ENCODE results near the gene CCR9.

DNA sequence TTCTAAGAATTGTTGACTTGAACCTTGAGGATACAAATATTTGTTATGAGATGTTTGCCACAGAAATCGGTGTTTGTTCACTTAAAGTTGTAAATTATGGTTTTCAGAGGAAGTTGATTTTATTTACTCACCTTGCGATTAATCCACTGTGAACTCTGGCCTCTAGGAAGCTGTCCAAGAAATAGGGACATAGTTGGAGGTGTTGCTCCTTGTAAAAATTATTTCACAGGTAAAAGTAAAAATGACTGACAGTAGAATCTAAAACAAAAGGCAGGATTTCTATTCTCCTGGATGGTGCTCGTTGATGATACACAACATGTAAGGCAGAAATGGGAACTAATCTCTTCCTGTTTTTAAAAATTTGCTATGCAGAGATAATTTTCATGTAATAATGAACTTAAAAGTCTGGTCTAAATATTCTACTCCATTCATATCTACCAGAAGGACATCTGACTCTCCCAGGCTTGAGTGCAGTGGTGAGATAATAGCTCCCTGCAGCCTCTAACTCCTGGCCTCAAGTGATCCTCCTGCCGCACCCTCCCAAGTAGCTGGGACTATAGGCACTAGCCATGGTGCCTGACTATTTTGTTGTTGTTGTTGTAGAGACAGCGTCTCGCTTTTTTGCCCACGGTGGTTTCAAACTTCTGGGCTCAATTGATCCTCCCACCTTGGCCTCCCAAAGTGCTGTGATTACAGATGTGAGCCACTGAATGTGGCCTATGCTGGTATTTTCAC is 27.4 kb upstream of the CCR9 start:
- TF ChIP-seq, protein P1, sequence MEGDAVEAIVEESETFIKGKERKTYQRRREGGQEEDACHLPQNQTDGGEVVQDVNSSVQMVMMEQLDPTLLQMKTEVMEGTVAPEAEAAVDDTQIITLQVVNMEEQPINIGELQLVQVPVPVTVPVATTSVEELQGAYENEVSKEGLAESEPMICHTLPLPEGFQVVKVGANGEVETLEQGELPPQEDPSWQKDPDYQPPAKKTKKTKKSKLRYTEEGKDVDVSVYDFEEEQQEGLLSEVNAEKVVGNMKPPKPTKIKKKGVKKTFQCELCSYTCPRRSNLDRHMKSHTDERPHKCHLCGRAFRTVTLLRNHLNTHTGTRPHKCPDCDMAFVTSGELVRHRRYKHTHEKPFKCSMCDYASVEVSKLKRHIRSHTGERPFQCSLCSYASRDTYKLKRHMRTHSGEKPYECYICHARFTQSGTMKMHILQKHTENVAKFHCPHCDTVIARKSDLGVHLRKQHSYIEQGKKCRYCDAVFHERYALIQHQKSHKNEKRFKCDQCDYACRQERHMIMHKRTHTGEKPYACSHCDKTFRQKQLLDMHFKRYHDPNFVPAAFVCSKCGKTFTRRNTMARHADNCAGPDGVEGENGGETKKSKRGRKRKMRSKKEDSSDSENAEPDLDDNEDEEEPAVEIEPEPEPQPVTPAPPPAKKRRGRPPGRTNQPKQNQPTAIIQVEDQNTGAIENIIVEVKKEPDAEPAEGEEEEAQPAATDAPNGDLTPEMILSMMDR (IDR thresholded peaks at IDR 0.05) = no peak
- TF ChIP-seq POLR2A (IDR thresholded peaks at IDR 0.05) (no peak), POLR2AphosphoS5 (IDR thresholded peaks at IDR 0.05) (no peak), EP300 (IDR thresholded peaks at IDR 0.05) (no peak)
